ENCODE results near the gene VTA1. TPM values are rescaled to one million over a fixed set of nuclear protein-coding genes. Genes with fewer than 3 reads are reported as not detected.
"Not testable (repeated sequence)": the region's sequence is repeated elsewhere in the genome, so short reads cannot be mapped to it uniquely, and the experiment has no call there.

VTA1 gene
- total and polyA plus RNA-seq, 3 donors from 2014 or later, result 32.3 to 40.7 (median 40.7) TPM

DNA sequence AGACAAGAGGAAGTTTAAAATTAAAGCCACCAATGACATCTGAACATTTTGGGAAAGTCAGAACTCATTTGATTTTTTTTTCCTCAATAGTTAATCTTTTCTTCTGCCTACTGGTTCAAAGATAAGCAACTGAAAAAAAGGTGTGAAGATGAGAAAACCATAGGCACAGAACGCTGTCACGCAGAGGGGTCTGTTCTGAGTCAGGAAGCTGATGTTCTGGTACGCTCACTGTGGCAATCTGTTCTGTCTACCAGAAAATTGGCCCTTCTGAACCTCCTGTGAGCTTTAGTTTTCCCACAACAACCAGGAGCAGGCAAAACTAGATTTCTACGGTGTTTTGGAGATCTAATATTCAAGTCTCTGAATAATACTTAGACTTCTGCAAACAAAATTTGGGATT lies 78.1 kb downstream of the VTA1 start:
- Histone ChIP-seq H3K4me3 (no peak overlapping the region), H3K27ac (no peak overlapping the region), H3K4me1 (no peaks in the 10 kb centered on the region), H3K9me3 (no peaks in the 10 kb centered on the region), H3K36me3 (ENCODE audit: low read depth, missing control alignments) (no peaks in the 10 kb centered on the region), H3K27me3 (no peaks in the 10 kb centered on the region)
- no peak for DNase-seq
- 78 to 84% methylated on average over 4 of the region's 4 CpGs for WGBS, 2 donors
- intact Hi-C loops (cut with DNase I; ENCODE audit: low total_unique reads), result no loop called here
- TF ChIP-seq POLR2A (IDR thresholded peaks at IDR 0.05), result no peak
- TF ChIP-seq, protein P1, sequence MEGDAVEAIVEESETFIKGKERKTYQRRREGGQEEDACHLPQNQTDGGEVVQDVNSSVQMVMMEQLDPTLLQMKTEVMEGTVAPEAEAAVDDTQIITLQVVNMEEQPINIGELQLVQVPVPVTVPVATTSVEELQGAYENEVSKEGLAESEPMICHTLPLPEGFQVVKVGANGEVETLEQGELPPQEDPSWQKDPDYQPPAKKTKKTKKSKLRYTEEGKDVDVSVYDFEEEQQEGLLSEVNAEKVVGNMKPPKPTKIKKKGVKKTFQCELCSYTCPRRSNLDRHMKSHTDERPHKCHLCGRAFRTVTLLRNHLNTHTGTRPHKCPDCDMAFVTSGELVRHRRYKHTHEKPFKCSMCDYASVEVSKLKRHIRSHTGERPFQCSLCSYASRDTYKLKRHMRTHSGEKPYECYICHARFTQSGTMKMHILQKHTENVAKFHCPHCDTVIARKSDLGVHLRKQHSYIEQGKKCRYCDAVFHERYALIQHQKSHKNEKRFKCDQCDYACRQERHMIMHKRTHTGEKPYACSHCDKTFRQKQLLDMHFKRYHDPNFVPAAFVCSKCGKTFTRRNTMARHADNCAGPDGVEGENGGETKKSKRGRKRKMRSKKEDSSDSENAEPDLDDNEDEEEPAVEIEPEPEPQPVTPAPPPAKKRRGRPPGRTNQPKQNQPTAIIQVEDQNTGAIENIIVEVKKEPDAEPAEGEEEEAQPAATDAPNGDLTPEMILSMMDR (IDR thresholded peaks at IDR 0.05), result no peak

GRCh38 chr6:142225552-142225951 lies 78.5 kb downstream of the VTA1 start:
- no peaks in the 10 kb centered on the region for H3K9me3 ChIP-seq
- intact Hi-C loops (cut with DNase I; ENCODE audit: low total_unique reads), result no loop called here
- H3K36me3 ChIP-seq (ENCODE audit: low read depth, missing control alignments), result no peaks in the 10 kb centered on the region
- DNase-seq, result no peak
- no peak for TF ChIP-seq POLR2A (IDR thresholded peaks at IDR 0.05)
- TF ChIP-seq, protein P1 (IDR thresholded peaks at IDR 0.05), result no peak
- H3K4me3 ChIP-seq, result no peak overlapping the region
- 77 to 86% methylated on average over 5 of the region's 5 CpGs for WGBS, 2 donors
- H3K27me3 ChIP-seq, result no peaks in the 10 kb centered on the region
- no peaks in the 10 kb centered on the region for H3K4me1 ChIP-seq
- H3K27ac ChIP-seq, result no peak overlapping the region

DNA sequence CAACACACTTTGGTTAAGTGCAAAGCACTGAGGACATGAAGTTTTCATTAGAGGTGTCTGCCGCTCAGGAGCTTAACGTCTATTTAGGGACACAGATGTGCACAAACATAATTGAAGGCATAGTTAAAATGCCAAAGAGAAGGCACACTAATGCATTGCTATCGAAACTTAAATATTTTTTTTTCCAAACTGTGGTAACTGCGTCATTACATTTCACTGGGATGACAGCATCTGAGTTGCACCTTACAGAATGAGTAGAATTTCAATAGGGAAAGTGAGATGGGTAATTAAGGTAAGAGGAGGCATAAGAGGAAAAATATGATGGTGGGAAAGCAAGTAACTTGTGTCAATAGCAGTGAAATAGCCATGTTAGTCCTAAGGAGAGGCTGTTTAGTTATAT lies 79.7 kb downstream of the VTA1 start:
- Histone ChIP-seq H3K36me3 (ENCODE audit: low read depth, missing control alignments) (no peaks in the 10 kb centered on the region), H3K4me1 (no peaks in the 10 kb centered on the region), H3K4me3 (no peak overlapping the region), H3K9me3 (no peaks in the 10 kb centered on the region), H3K27ac (no peak overlapping the region), H3K27me3 (no peaks in the 10 kb centered on the region)
- TF ChIP-seq, protein P1 (IDR thresholded peaks at IDR 0.05), result no peak
- TF ChIP-seq POLR2A (IDR thresholded peaks at IDR 0.05), result no peak
- WGBS, 2 donors, result 86% methylated on average over 4 of the region's 4 CpGs
- intact Hi-C loops (cut with DNase I; ENCODE audit: low total_unique reads), result no loop called here
- DNase-seq, result no peak

DNA sequence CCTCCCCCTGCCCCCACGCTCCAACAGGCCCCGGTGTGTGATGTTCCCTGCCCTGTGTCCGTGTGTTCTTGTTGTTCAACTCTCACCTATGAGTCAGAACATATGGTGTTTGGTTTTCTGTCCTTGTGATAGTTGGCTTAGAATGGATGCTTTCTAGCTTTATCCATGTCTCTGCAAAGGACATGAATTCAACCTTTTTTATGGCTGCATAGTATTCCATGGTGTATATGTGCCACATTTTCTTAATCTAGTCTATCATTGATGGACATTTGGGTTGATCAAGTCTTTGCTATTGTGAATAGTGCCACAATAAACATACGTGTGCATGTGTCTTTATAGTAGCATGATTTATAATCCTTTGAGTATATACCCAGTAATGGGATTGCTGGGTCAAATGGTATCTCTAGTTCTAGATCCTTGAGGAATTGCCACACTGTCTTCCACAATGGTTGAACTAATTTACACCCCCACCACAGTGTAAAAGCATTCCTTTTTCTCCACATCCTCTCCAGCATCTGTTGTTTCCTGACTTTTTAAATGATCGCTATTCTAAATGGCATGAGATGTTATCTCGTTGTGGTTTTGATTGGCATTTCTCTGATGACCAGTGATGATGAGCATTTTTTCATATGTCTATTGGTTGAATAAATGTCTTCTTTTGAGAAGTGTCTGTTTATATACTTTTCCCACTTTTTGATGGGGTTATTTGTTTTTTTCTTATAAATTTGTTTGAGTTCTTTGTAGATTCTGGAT lies 82.6 kb downstream of the VTA1 start:
- H3K36me3 ChIP-seq (ENCODE audit: low read depth, missing control alignments); DNase-seq; H3K27me3 ChIP-seq; intact Hi-C loops (cut with DNase I; ENCODE audit: low total_unique reads); H3K4me3 ChIP-seq; H3K27ac ChIP-seq; H3K4me1 ChIP-seq; H3K9me3 ChIP-seq: not testable (repeated sequence)
- 90 to 95% methylated on average over 6 of the region's 6 CpGs for whole genome bisulfite sequencing, 2 donors

- H3K27me3 ChIP-seq; H3K36me3 ChIP-seq (ENCODE audit: low read depth, missing control alignments); intact Hi-C loops (cut with DNase I; ENCODE audit: low total_unique reads); H3K4me1 ChIP-seq; DNase-seq; H3K27ac ChIP-seq; H3K4me3 ChIP-seq; H3K9me3 ChIP-seq: not testable (repeated sequence)
- WGBS, 2 donors, result 60 to 66% methylated on average over 12 of the region's 12 CpGs
These were observed 85.4 kb downstream of the VTA1 start for GRCh38 chr6:142232206-142233044.
